PC-9 (cell line): ENCODE measurements around the gene BTNL8.

Experiments used
- CTCF ChIP-seq: fragments of 200-600 bp; sonication (generic); conservative IDR thresholded peaks from 2 replicates; pipeline ENCODE4 v1.6.1; 2017; ENCODE audit warnings: mixed run types, antibody characterized with exemption, mild to moderate bottlenecking, moderate library complexity
- EZH2 ChIP-seq: fragments of 200-600 bp; sonication (generic); IDR thresholded peaks from 2 replicates; pipeline ENCODE4 v1.8.0; 2017; ENCODE audit warnings: antibody characterized with exemption, low read depth

- TF ChIP-seq CTCF = no peak
- no peak for TF ChIP-seq EZH2
These were observed 9.4 kb downstream of the BTNL8 start for GRCh38 chr5:180908400-180908799.
